Measurements from ENCODE around the gene GAGE12J.
"Not testable (repeated sequence)": the region's sequence is repeated elsewhere in the genome, so short reads cannot be mapped to it uniquely, and the experiment has no call there.

The GAGE12J gene

GRCh38 chrX:49287665-49288064 is 34.2 kb upstream of the GAGE12J start:
- peaks cover 3% of the 10 kb centered on the region for H3K36me3 Mint-ChIP-seq (ENCODE audit: low read depth)
- H3K4me3 Mint-ChIP-seq = no peak overlapping the region
- no peaks in the 10 kb centered on the region for H3K27me3 Mint-ChIP-seq (ENCODE audit: low read depth)
- H3K9me3 Mint-ChIP-seq = peaks cover 5% of the 10 kb centered on the region
- no peak overlapping the region for H3K27ac Mint-ChIP-seq
- peaks cover 3% of the 10 kb centered on the region for H3K4me1 Mint-ChIP-seq
- TF ChIP-seq CTCF (IDR thresholded peaks at IDR 0.05; ENCODE audit: unreplicated experiment in 3 of 3) = no peak

GRCh38 chrX:49290215-49290614 is 31.6 kb upstream of the GAGE12J start:
- H3K27me3 Mint-ChIP-seq (ENCODE audit: low read depth) = no peaks in the 10 kb centered on the region

GRCh38 chrX:49291615-49292337 is 30.1 kb upstream of the GAGE12J start:
- H3K9me3 Mint-ChIP-seq = peaks cover 15% of the 10 kb centered on the region
- no peak overlapping the region for H3K4me3 Mint-ChIP-seq
- peak overlapping the region in 2 of 3 experiments; percentile 10 to 58 for H3K27ac Mint-ChIP-seq
- H3K27me3 Mint-ChIP-seq (ENCODE audit: low read depth) = no peaks in the 10 kb centered on the region
- H3K36me3 Mint-ChIP-seq (ENCODE audit: low read depth) = no peaks in the 10 kb centered on the region
- peak; percentile 47 to 55 (median 48) for TF ChIP-seq CTCF (IDR thresholded peaks at IDR 0.05; ENCODE audit: unreplicated experiment in 3 of 3)
- no peaks in the 10 kb centered on the region for H3K4me1 Mint-ChIP-seq

More at GRCh38 chrX:49290215-49290614, 31.6 kb upstream of the GAGE12J start:
- Mint-ChIP-seq H3K4me1 (no peaks in the 10 kb centered on the region), H3K27ac (no peak overlapping the region), H3K9me3 (peaks cover 5% of the 10 kb centered on the region), H3K4me3 (no peak overlapping the region), H3K36me3 (ENCODE audit: low read depth) (no peaks in the 10 kb centered on the region)
- no peak for TF ChIP-seq CTCF (IDR thresholded peaks at IDR 0.05; ENCODE audit: unreplicated experiment in 3 of 3)

- Mint-ChIP-seq H3K27ac (no peak overlapping the region), H3K4me3 (no peak overlapping the region), H3K36me3 (ENCODE audit: low read depth) (no peaks in the 10 kb centered on the region), H3K9me3 (peaks cover 13% of the 10 kb centered on the region), H3K27me3 (ENCODE audit: low read depth) (no peaks in the 10 kb centered on the region), H3K4me1 (no peaks in the 10 kb centered on the region)
- TF ChIP-seq CTCF (IDR thresholded peaks at IDR 0.05; ENCODE audit: unreplicated experiment in 3 of 3) = no peak
Observed at GRCh38 chrX:49292400-49293362, 29.2 kb upstream of the GAGE12J start.

- not testable (repeated sequence) for H3K4me3 Mint-ChIP-seq; H3K27ac Mint-ChIP-seq; H3K4me1 Mint-ChIP-seq; H3K27me3 Mint-ChIP-seq (ENCODE audit: low read depth); H3K36me3 Mint-ChIP-seq (ENCODE audit: low read depth)
- H3K9me3 Mint-ChIP-seq = peaks cover 26% of the 10 kb centered on the region
Observed at GRCh38 chrX:49299293-49299692, 22.5 kb upstream of the GAGE12J start.

GRCh38 chrX:49300703-49301102 is 21.1 kb upstream of the GAGE12J start:
- Mint-ChIP-seq H3K4me1 (no peaks in the 10 kb centered on the region), H3K9me3 (peaks cover 26% of the 10 kb centered on the region), H3K27ac (no peak overlapping the region), H3K27me3 (ENCODE audit: low read depth) (no peaks in the 10 kb centered on the region), H3K36me3 (ENCODE audit: low read depth) (no peaks in the 10 kb centered on the region), H3K4me3 (no peak overlapping the region)
- no peak for TF ChIP-seq CTCF (IDR thresholded peaks at IDR 0.05; ENCODE audit: unreplicated experiment in 3 of 3)
